K562 (cell line): ENCODE measurements around the gene MPPED2. TPM values are rescaled to one million over a fixed set of nuclear protein-coding genes. Genes with fewer than 3 reads are reported as not detected.

Source experiments
- ATAC-seq: fragments of 200-7000 bp; cut with Tn5 transposase; 3 replicates; pipeline ENCODE4 v1.9.1; 2020; ENCODE audit warnings: moderate library complexity
- BruUV-seq: library from RNA; stranded (reverse); fragments of 400-500 nt; replicated peaks from 2 replicates; lab custom pipeline; 2021; lab: Mats Ljungman, UMichigan
- CTCF ChIA-PET: fragments of 300-600 bp; formaldehyde crosslinking; extraction: SDS; loops from one replicate; lab custom pipeline; 2021; ENCODE audit warnings: low intra/inter-chr PET ratio; lab: Yijun Ruan, JAX
- POLR2A ChIA-PET: fragments of 300-600, 350-650 bp; sonication (Branson Sonifier 250); formaldehyde crosslinking; extraction: SDS; loops from one replicate; lab custom pipeline; 2021; ENCODE audit warnings: antibody characterized with exemption, inconsistent platforms; lab: Yijun Ruan, JAX
- DNase-seq, 4 experiments: peaks; one replicate each; pipeline versions ENCODE4 v3.0.0 to v3.0.0-alpha.2; 2011 to 2018; ENCODE audit warnings: low spot score in 3 of 4, mixed read lengths in 3 of 4; ENCODE audit errors: extremely low read depth in 1 of 4
- FAIRE-seq: peaks from 2 replicates; lab custom pipeline; 2011; peaks lifted over from hg19 to GRCh38; lab: Jason Lieb, UNC
- H2AFZ ChIP-seq: 2 replicates; pipeline ENCODE4 v1.6.0; 2011; ENCODE audit warnings: low read depth, low read length, control low read depth, inconsistent platforms
- H3K27ac ChIP-seq: fragments of 200-600 bp; 3 replicates; pipeline ENCODE4 v1.8.0; 2011; ENCODE audit warnings: low read depth, mild to moderate bottlenecking, control low read depth, inconsistent platforms, low read length, moderate library complexity, mixed read lengths; ENCODE audit errors: extremely low read depth
- H3K27me3 ChIP-seq, 2 experiments: fragments of 300-600 bp in 1 of 2; 2 replicates in 1 of 2; 3 replicates in 1 of 2; pipeline versions ENCODE4 v1.6.0 to v1.8.0; 2011; ENCODE audit warnings: inconsistent platforms in 2 of 2, low read length in 2 of 2, mild to moderate bottlenecking in 1 of 2, mixed read lengths in 1 of 2, moderate library complexity in 1 of 2; ENCODE audit not compliant: control insufficient read depth in 2 of 2, insufficient read depth in 2 of 2
- H3K36me3 ChIP-seq: fragments of 300-600 bp; 3 replicates; pipeline ENCODE4 v1.8.0; 2011; ENCODE audit warnings: mild to moderate bottlenecking, low read length, inconsistent platforms; ENCODE audit not compliant: control insufficient read depth, insufficient read depth
- H3K4me1 ChIP-seq, 2 experiments: fragments of 200-600 bp in 1 of 2; replicated peaks in 1 of 2; 2 replicates in 1 of 2; 3 replicates in 1 of 2; pipeline versions ENCODE4 v1.5.1 to v1.8.0; 2011; ENCODE audit warnings: inconsistent platforms in 2 of 2, low read length in 2 of 2, mild to moderate bottlenecking in 1 of 2, mixed read lengths in 1 of 2, moderate library complexity in 1 of 2; ENCODE audit not compliant: control insufficient read depth in 2 of 2, insufficient read depth in 2 of 2
- H3K4me2 ChIP-seq: 2 replicates; pipeline ENCODE4 v1.6.1; 2011; ENCODE audit warnings: low read length, control low read depth, inconsistent platforms, mixed read lengths; ENCODE audit not compliant: insufficient read depth
- H3K4me3 ChIP-seq: fragments of 200-600 bp; sonication (generic), shearing (Covaris generic); 2 replicates; pipeline ENCODE4 v1.5.1; 2016; ENCODE audit warnings: control low read depth, inconsistent platforms
- H3K79me2 ChIP-seq: fragments of 200-600 bp; 3 replicates; pipeline ENCODE4 v1.8.0; 2011; ENCODE audit warnings: low read length, inconsistent platforms; ENCODE audit not compliant: control insufficient read depth, insufficient read depth
- H3K9ac ChIP-seq, 2 experiments: 2 replicates each; pipeline versions ENCODE4 v1.6.0 to v1.6.1; 2011; ENCODE audit warnings: low read depth in 2 of 2, low read length in 2 of 2, control low read depth in 1 of 2, inconsistent platforms in 1 of 2, mild to moderate bottlenecking in 1 of 2, mixed read lengths in 1 of 2; ENCODE audit not compliant: insufficient read depth in 1 of 2
- H3K9me1 ChIP-seq: one replicate; pipeline ENCODE4 v1.6.0; 2011; ENCODE audit warnings: inconsistent platforms, mild to moderate bottlenecking, low read length, moderate library complexity; ENCODE audit not compliant: control insufficient read depth, insufficient read depth
- H3K9me3 ChIP-seq: replicated peaks from 2 replicates; pipeline ENCODE4 v1.5.1; 2011; ENCODE audit warnings: low read depth, low read length, inconsistent platforms; ENCODE audit not compliant: control insufficient read depth, insufficient read depth
- H4K20me1 ChIP-seq: replicated peaks from 2 replicates; pipeline ENCODE4 v1.6.1; 2011; ENCODE audit warnings: low read length, inconsistent platforms, mixed read lengths; ENCODE audit not compliant: control insufficient read depth, insufficient read depth
- BCOR ChIP-seq: fragments of 450-650 bp; IDR thresholded peaks from 2 replicates; pipeline ENCODE4 v1.6.1; 2016
- BRD4 ChIP-seq: fragments of 200-600 bp; sonication (generic); IDR thresholded peaks from 2 replicates; pipeline ENCODE4 v1.6.1; 2017; ENCODE audit warnings: inconsistent platforms
- CCNT2 ChIP-seq: IDR thresholded peaks from 2 replicates; pipeline ENCODE4 v1.6.1; 2011; ENCODE audit warnings: borderline replicate concordance, low read depth, mild to moderate bottlenecking, moderate library complexity, mixed read lengths, low read length; ENCODE audit not compliant: insufficient read length; ENCODE audit errors: extremely low read depth
- CREB3 ChIP-seq: fragments of 450-650 bp; conservative IDR thresholded peaks from 2 replicates; pipeline ENCODE4 v1.6.1; 2016; ENCODE audit warnings: missing genetic modification characterization, low read depth, mild to moderate bottlenecking, missing compliant biosample characterization, moderate library complexity
- CSDE1 ChIP-seq, 2 experiments: fragments of 450-650 bp; IDR thresholded peaks; 2 replicates each; pipeline ENCODE4 v1.6.1; 2016; ENCODE audit warnings: mild to moderate bottlenecking in 1 of 2
- ERF ChIP-seq: fragments of 450-650 bp; formaldehyde crosslinking; IDR thresholded peaks from 2 replicates; pipeline ENCODE4 v1.4.0; 2020; ENCODE audit warnings: mild to moderate bottlenecking, mixed read lengths
- GTF3C2 ChIP-seq: IDR thresholded peaks from 3 replicates; pipeline ENCODE4 v1.6.1; 2011; ENCODE audit warnings: borderline replicate concordance, mild to moderate bottlenecking, moderate library complexity; ENCODE audit not compliant: insufficient read length; ENCODE audit errors: extremely low read depth
- KLF6 ChIP-seq: fragments of 250-450 bp; sonication (Bioruptor Pico); IDR thresholded peaks from 2 replicates; pipeline ENCODE4 v1.4.0; 2020; ENCODE audit warnings: mild to moderate bottlenecking, moderate library complexity, borderline replicate concordance
- TAF9B ChIP-seq: fragments of 450-650 bp; IDR thresholded peaks from 2 replicates; pipeline ENCODE4 v1.6.1; 2018; ENCODE audit warnings: mild to moderate bottlenecking; ENCODE audit not compliant: partially characterized antibody
- TEAD1 ChIP-seq, 2 experiments: fragments of 450-650 bp in 1 of 2; sonication (generic) in 1 of 2; formaldehyde crosslinking; IDR thresholded peaks; 2 replicates each; pipeline versions ENCODE4 v1.4.0 to v1.8.0; 2020 to 2022; ENCODE audit warnings: mild to moderate bottlenecking in 2 of 2, missing genetic modification reagents in 1 of 2
- ZFX ChIP-seq: sonication (generic); formaldehyde crosslinking; IDR thresholded peaks from 2 replicates; pipeline ENCODE4 v1.8.0; 2022; ENCODE audit warnings: mild to moderate bottlenecking, missing genetic modification reagents, moderate library complexity
- ZNF445 ChIP-seq: fragments of 250-450 bp; sonication (Bioruptor Pico); IDR thresholded peaks from 2 replicates; pipeline ENCODE4 v1.4.0; 2020; ENCODE audit warnings: low read depth, mild to moderate bottlenecking, moderate library complexity
- ZNF696 ChIP-seq: fragments of 250-450 bp; sonication (Bioruptor Pico); conservative IDR thresholded peaks from 2 replicates; pipeline ENCODE4 v1.4.0; 2020; ENCODE audit warnings: mild to moderate bottlenecking, moderate library complexity
- ZNF766 ChIP-seq: fragments of 200-800 bp; sonication (Bioruptor generic); conservative IDR thresholded peaks from 2 replicates; pipeline ENCODE4 v1.6.1; 2016; ENCODE audit warnings: missing genetic modification characterization, missing compliant biosample characterization
- WGBS: fragments of 100-300 bp; shearing (Covaris generic); methylation state at CpG from one replicate; pipeline ENCODE4 v1.1.6; 2016; ENCODE audit warnings: low coverage, mixed read lengths; ENCODE audit not compliant: insufficient coverage; ENCODE audit errors: missing lambda C conversion rate; 5-methylcytosine and 5-hydroxymethylcytosine counted together
- in situ Hi-C: fragments of 300-500 bp; cut with MboI; formaldehyde crosslinking; loops from 4 replicates; pipeline ENCODE4 v1.15.0; 2018; ENCODE audit warnings: inconsistent platforms, mixed read lengths
- intact Hi-C: fragments of 100-400 bp; cut with micrococcal nuclease; formaldehyde crosslinking; loops from 2 replicates; pipeline ENCODE4 v1.14.2; 2022
- polyA plus RNA-seq, 8 experiments: library from polyadenylated mRNA; depleted of rRNA in 4 of 8; stranded (reverse) in 5 of 8; unstranded in 3 of 8; fragments of >200 nt; fragmentation: Nextera tagmentation in 2 of 8; fragmentation: Illumina TruSeq in 1 of 8; extraction: Ambion mirVana in 2 of 8; extraction: Trizol in 1 of 8; gene quantifications; 2 replicates each; pipeline versions ENCODE4 v1.2.1 to v1.2.3, GENCODE V29; 2011 to 2014; ENCODE audit warnings: inconsistent platforms in 1 of 8, missing spikeins in 1 of 8
- total RNA-seq, 7 experiments: library from RNA; depleted of rRNA in 6 of 7; stranded (reverse); fragments of >200 nt in 6 of 7; fragmentation: Illumina TruSeq in 2 of 7; extraction: Trizol in 2 of 7; gene quantifications; 2 replicates each; pipeline versions ENCODE4 v1.2.1 to v1.2.3, GENCODE V29; 2011 to 2021; ENCODE audit warnings: low replicate concordance in 1 of 7
- TF ChIP-seq, protein P1 (sequence below): fragments of 450-650 bp; IDR thresholded peaks from 2 replicates; pipeline ENCODE4 v1.6.1; 2017; ENCODE audit warnings: antibody characterized with exemption, mild to moderate bottlenecking

MPPED2 gene
- total and polyA plus RNA-seq, 9 of the 15 experiments (the other 6 are each of a cell fraction or from before 2014, with no cell fraction given) = not detected

GRCh38 chr11:30414806-30415205 lies 171.3 kb downstream of the MPPED2 start:
- Histone ChIP-seq H3K36me3 (no peaks in the 10 kb centered on the region), H3K27me3 (no peaks in the 10 kb centered on the region; a peak in 1 of 5 replicates), H3K4me2 (no peak overlapping the region), H2AFZ (no peak overlapping the region), H3K79me2 (no peaks in the 10 kb centered on the region), H3K4me1 (no peaks in the 10 kb centered on the region), H3K9ac (no peak overlapping the region), H4K20me1 (no peaks in the 10 kb centered on the region), H3K9me3 (no peaks in the 10 kb centered on the region), H3K4me3 (no peak overlapping the region), H3K9me1 (no peaks in the 10 kb centered on the region), H3K27ac (no peak overlapping the region)
- FAIRE-seq = no peak
- no TSS peak for BruUV-seq
- intact Hi-C loops (no loop called here), in situ Hi-C loops (no loop called here)
- CTCF ChIA-PET = no interaction called here
- 2% methylated on average over 6 of the region's 6 CpGs for WGBS
- TF ChIP-seq ZNF445 (CRISPR knock-in tag) (no peak), ZNF766 (CRISPR knock-in tag) (no peak), CSDE1 (IDR thresholded peaks at IDR 0.05) (no peak), ZNF696 (CRISPR knock-in tag) (no peak), CCNT2 (no peak), TAF9B (no peak), ERF (CRISPR knock-in tag) (no peak), BRD4 (no peak), ZFX (no peak), GTF3C2 (no peak), BCOR (no peak), KLF6 (no peak), CREB3 (tag) (no peak), TEAD1 (CRISPR knock-in tag; IDR thresholded peaks at IDR 0.05) (no peak)
- TF ChIP-seq, protein P1, sequence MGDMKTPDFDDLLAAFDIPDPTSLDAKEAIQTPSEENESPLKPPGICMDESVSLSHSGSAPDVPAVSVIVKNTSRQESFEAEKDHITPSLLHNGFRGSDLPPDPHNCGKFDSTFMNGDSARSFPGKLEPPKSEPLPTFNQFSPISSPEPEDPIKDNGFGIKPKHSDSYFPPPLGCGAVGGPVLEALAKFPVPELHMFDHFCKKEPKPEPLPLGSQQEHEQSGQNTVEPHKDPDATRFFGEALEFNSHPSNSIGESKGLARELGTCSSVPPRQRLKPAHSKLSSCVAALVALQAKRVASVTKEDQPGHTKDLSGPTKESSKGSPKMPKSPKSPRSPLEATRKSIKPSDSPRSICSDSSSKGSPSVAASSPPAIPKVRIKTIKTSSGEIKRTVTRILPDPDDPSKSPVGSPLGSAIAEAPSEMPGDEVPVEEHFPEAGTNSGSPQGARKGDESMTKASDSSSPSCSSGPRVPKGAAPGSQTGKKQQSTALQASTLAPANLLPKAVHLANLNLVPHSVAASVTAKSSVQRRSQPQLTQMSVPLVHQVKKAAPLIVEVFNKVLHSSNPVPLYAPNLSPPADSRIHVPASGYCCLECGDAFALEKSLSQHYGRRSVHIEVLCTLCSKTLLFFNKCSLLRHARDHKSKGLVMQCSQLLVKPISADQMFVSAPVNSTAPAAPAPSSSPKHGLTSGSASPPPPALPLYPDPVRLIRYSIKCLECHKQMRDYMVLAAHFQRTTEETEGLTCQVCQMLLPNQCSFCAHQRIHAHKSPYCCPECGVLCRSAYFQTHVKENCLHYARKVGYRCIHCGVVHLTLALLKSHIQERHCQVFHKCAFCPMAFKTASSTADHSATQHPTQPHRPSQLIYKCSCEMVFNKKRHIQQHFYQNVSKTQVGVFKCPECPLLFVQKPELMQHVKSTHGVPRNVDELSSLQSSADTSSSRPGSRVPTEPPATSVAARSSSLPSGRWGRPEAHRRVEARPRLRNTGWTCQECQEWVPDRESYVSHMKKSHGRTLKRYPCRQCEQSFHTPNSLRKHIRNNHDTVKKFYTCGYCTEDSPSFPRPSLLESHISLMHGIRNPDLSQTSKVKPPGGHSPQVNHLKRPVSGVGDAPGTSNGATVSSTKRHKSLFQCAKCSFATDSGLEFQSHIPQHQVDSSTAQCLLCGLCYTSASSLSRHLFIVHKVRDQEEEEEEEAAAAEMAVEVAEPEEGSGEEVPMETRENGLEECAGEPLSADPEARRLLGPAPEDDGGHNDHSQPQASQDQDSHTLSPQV = no peak
- DNase-seq = no peak
- POLR2A ChIA-PET = interaction anchor here (1.2 kb wide), 1 partner anchor 10 kb away, joined by 4 read pairs; no protein-coding TSS in a partner anchor
- ATAC-seq = no peak
